ENCODE measurements around the gene CLEC1B.
A peak's percentile ranks its signal among the peaks of the same experiment; 100 is the strongest.

CLEC1B gene

GRCh38 chr12:9948606-9949296 is 50.2 kb downstream of the CLEC1B start:
- Histone ChIP-seq H3K9ac (peak overlapping the region in 6 of 11 experiments; percentile 27 to 61 (median 52); a peak in 9 of 22 replicates), H3K4me2 (peak overlapping the region in 8 of 11 experiments; percentile 3 to 84 (median 74); a peak in 14 of 22 replicates), H3K9me3 (replicated peaks in 1 of 11) (peaks cover 0 to 25% (median 0%) of the 10 kb centered on the region in 11 experiments; a peak in 3 of 22 replicates), H3K4me1 (peaks cover 14 to 79% (median 58%) of the 10 kb centered on the region in 10 experiments), H3K27ac (peak overlapping the region in 9 of 11 experiments; percentile 24 to 85 (median 68); a peak in 16 of 22 replicates), H4K20me1 (no peaks in the 10 kb centered on the region), H3K27me3 (peaks cover 0 to 2% (median 0%) of the 10 kb centered on the region in 11 experiments; a peak in 2 of 22 replicates), H3K36me3 (no peaks in the 10 kb centered on the region), H3K4me3 (0 out of 20 replicates have a peak overlapping the region, but pooled peaks of 1 of the 10 experiments have one; percentile 12)
- no peak for TF ChIP-seq Cebpa-rat (IDR thresholded peaks at IDR 0.05)

DNA sequence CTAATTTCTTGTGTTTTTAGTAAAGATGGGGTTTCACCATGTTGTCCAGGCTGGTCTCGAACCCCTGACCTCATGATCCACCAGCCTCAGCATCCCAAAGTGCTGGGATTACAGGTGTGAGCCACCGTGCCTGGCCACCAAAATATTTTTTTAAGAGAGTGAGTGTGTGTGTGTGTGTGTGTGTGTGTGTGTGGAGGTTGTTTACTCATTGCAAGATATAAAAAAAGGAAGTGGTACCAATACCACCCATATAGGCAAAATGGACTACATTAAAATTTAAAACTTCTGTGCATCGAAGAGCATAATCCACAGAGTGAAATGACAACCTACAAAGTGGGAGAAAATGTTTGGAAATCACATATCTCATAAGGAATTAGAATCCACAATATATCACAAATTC is 51.2 kb downstream of the CLEC1B start:
- H3K4me1 ChIP-seq: peaks cover 21 to 90% (median 66%) of the 10 kb centered on the region in 10 experiments
- no peak for TF ChIP-seq Cebpa-rat (IDR thresholded peaks at IDR 0.05)
- H3K9ac ChIP-seq: no peak overlapping the region
- H4K20me1 ChIP-seq: no peaks in the 10 kb centered on the region
- peaks cover 3 to 13% (median 9%) of the 10 kb centered on the region in 11 experiments; a peak in 17 of 22 replicates for H3K27me3 ChIP-seq
- H3K4me2 ChIP-seq: peak overlapping the region in 6 of 11 experiments; percentile 36 to 84 (median 80); a peak in 11 of 22 replicates
- no peaks in the 10 kb centered on the region for H3K36me3 ChIP-seq
- peaks cover 0 to 25% (median 0%) of the 10 kb centered on the region in 11 experiments; a peak in 3 of 22 replicates for H3K9me3 ChIP-seq (replicated peaks in 1 of 11)
- no peak overlapping the region for H3K4me3 ChIP-seq
- H3K27ac ChIP-seq: peak overlapping the region in 5 of 11 experiments; percentile 50 to 85 (median 81); a peak in 11 of 22 replicates

- no peak for TF ChIP-seq Cebpa-rat (IDR thresholded peaks at IDR 0.05)
- H3K4me2 ChIP-seq: peak overlapping the region in 10 of 11 experiments; percentile 3 to 73 (median 37); a peak in 13 of 22 replicates
- no peak overlapping the region for H3K4me3 ChIP-seq
- peaks cover 8 to 69% (median 41%) of the 10 kb centered on the region in 10 experiments for H3K4me1 ChIP-seq
- peak overlapping the region in 3 of 11 experiments; percentile 12 to 35 (median 19); a peak in 1 of 22 replicates for H3K27ac ChIP-seq
- no peak overlapping the region for H3K9ac ChIP-seq
- no peaks in the 10 kb centered on the region for H4K20me1 ChIP-seq
- no peaks in the 10 kb centered on the region for H3K36me3 ChIP-seq
- peaks cover 3 to 16% (median 11%) of the 10 kb centered on the region in 11 experiments; a peak in 17 of 22 replicates for H3K27me3 ChIP-seq
- peaks cover 0 to 15% (median 0%) of the 10 kb centered on the region in 11 experiments; a peak in 2 of 22 replicates for H3K9me3 ChIP-seq (replicated peaks in 1 of 11)
These were observed 54.5 kb downstream of the CLEC1B start for GRCh38 chr12:9944391-9944790.

DNA sequence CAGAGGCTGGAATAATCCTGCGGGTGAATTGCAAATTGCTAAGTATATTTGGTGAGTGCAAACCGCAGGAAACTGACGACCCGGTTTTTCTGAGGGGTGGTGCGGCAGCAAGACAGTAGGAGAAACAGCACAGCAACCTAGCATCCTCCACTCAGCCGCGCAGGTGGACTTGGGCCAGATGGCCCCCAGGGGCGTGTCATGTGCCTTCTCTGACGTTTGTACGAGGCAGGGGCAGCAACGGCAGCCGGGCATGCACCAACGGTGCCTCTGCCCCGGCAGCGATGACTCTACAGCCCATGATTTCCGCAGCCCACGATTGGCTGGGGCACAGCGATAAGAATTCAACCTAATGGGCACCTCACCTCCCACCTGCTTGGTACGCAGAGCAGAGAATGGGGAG is 55.7 kb downstream of the CLEC1B start:
- Histone ChIP-seq H4K20me1 (no peaks in the 10 kb centered on the region), H3K4me3 (peak overlapping the region in 4 of 10 experiments; percentile 16 to 44 (median 28); a peak in 4 of 20 replicates), H3K27me3 (peaks cover 3 to 16% (median 11%) of the 10 kb centered on the region in 11 experiments; a peak in 17 of 22 replicates), H3K27ac (no peak overlapping the region), H3K4me1 (peaks cover 8 to 58% (median 31%) of the 10 kb centered on the region in 10 experiments), H3K9me3 (replicated peaks in 1 of 11) (peaks cover 0 to 15% (median 0%) of the 10 kb centered on the region in 11 experiments; a peak in 2 of 22 replicates), H3K36me3 (no peaks in the 10 kb centered on the region), H3K9ac (no peak overlapping the region), H3K4me2 (peak overlapping the region; percentile 37 to 83 (median 63))
- no peak for TF ChIP-seq Cebpa-rat (IDR thresholded peaks at IDR 0.05)
